AG10803 (cell line): ENCODE data around the gene ULK1.

ENCODE experiments used
- DNase-seq: peaks from one replicate; pipeline ENCODE4 v3.0.0; 2010; ENCODE audit warnings: low read depth
- H3K4me3 ChIP-seq: 2 replicates; pipeline ENCODE4 v1.5.1; 2011; ENCODE audit warnings: mild to moderate bottlenecking, low read length, control low read depth
- CTCF ChIP-seq: conservative IDR thresholded peaks from 2 replicates; pipeline ENCODE4 v1.5.1; 2011; ENCODE audit warnings: mild to moderate bottlenecking, low read length, control low read depth, inconsistent platforms

Gene ULK1

GRCh38 chr12:131850856-131851559, 43.4 kb upstream of the ULK1 start:
- DNase-seq, result no peak
- TF ChIP-seq CTCF, result peak; percentile 50
- no peak overlapping the region for H3K4me3 ChIP-seq

GRCh38 chr12:131851741-131852550, 42.5 kb upstream of the ULK1 start:
- H3K4me3 ChIP-seq, result no peak overlapping the region
- no peak for TF ChIP-seq CTCF
- no peak for DNase-seq

DNA sequence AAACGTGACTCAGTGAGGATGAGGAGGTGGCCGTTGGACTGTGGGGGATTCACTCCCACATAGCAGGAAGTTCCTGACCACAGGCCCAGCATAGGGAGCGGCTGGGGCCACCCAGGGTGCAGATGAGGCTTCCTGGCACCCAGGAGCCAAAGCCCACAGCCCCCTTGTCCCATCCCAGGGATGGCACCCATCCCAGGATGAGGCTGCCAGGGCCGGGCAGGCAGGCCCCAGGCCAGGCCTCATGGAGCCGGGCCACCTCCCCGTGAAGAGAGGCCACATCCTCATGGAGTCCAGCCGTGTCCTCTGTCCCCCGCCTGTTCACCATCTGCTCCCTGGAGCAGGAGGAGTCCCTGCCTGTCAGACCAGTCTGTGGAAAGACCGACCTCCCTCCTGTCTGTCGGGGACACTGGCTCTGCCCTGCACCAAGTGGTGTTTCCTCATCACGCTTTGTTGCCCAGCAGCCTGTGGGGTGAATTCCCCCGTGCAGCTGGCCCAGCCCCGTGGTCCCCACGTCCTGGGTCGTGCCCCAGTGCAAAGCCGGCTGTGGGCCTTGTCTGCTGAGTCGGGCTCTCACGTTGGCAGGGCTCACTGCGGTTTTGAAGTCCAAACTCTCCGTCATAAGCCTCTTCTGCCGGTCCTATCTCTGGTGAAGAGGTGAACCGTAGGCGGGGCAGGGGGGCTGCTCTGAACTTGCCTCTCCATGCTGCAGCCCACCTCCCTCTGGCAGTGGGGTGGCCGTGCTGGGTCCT, 41.7 kb upstream of the ULK1 start:
- no peak overlapping the region for H3K4me3 ChIP-seq

GRCh38 chr12:131853832-131854797, 40.3 kb upstream of the ULK1 start:
- DNase-seq, result no peak
- H3K4me3 ChIP-seq, result no peak overlapping the region
- no peak for TF ChIP-seq CTCF

More for the DNA sequence above, 41.7 kb upstream of the ULK1 start:
- TF ChIP-seq CTCF, result no peak
- DNase-seq, result peak; percentile 49

GRCh38 chr12:131854861-131855476, 39.5 kb upstream of the ULK1 start:
- H3K4me3 ChIP-seq, result no peak overlapping the region
- DNase-seq, result no peak
- no peak for TF ChIP-seq CTCF
